Breast epithelium (tissue), 3 donors: ENCODE measurements around the gene BCO1.

Source experiments
- POLR2A ChIP-seq: fragments of 450-650 bp; IDR thresholded peaks from one replicate; pipeline ENCODE4 v1.6.1; 2016; ENCODE audit warnings: antibody characterized with exemption, mild to moderate bottlenecking, moderate library complexity
- POLR2AphosphoS5 ChIP-seq, 3 donors: sonication (generic); formaldehyde crosslinking; IDR thresholded peaks; one replicate each; pipeline ENCODE4 v1.6.1; 2017; ENCODE audit warnings: antibody characterized with exemption in 3 of 3
- TF ChIP-seq, protein P1 (sequence below), 3 donors: fragments of 450-650 bp; IDR thresholded peaks; one replicate each; pipeline ENCODE4 v1.5.1; 2016 to 2017; ENCODE audit warnings: antibody characterized with exemption in 3 of 3, mild to moderate bottlenecking in 3 of 3, moderate library complexity in 3 of 3

- TF ChIP-seq POLR2AphosphoS5 (IDR thresholded peaks at IDR 0.05) (no peak), POLR2A (no peak)
- TF ChIP-seq, protein P1, sequence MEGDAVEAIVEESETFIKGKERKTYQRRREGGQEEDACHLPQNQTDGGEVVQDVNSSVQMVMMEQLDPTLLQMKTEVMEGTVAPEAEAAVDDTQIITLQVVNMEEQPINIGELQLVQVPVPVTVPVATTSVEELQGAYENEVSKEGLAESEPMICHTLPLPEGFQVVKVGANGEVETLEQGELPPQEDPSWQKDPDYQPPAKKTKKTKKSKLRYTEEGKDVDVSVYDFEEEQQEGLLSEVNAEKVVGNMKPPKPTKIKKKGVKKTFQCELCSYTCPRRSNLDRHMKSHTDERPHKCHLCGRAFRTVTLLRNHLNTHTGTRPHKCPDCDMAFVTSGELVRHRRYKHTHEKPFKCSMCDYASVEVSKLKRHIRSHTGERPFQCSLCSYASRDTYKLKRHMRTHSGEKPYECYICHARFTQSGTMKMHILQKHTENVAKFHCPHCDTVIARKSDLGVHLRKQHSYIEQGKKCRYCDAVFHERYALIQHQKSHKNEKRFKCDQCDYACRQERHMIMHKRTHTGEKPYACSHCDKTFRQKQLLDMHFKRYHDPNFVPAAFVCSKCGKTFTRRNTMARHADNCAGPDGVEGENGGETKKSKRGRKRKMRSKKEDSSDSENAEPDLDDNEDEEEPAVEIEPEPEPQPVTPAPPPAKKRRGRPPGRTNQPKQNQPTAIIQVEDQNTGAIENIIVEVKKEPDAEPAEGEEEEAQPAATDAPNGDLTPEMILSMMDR (IDR thresholded peaks at IDR 0.05), result no peak
Measured at GRCh38 chr16:81273223-81273950, 34.9 kb downstream of the BCO1 start.
